ENCODE measurements around the gene SLC35F1.

- TF ChIP-seq, protein P1, sequence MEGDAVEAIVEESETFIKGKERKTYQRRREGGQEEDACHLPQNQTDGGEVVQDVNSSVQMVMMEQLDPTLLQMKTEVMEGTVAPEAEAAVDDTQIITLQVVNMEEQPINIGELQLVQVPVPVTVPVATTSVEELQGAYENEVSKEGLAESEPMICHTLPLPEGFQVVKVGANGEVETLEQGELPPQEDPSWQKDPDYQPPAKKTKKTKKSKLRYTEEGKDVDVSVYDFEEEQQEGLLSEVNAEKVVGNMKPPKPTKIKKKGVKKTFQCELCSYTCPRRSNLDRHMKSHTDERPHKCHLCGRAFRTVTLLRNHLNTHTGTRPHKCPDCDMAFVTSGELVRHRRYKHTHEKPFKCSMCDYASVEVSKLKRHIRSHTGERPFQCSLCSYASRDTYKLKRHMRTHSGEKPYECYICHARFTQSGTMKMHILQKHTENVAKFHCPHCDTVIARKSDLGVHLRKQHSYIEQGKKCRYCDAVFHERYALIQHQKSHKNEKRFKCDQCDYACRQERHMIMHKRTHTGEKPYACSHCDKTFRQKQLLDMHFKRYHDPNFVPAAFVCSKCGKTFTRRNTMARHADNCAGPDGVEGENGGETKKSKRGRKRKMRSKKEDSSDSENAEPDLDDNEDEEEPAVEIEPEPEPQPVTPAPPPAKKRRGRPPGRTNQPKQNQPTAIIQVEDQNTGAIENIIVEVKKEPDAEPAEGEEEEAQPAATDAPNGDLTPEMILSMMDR (IDR thresholded peaks at IDR 0.05) = no peak
- no peak for TF ChIP-seq EP300 (IDR thresholded peaks at IDR 0.05)
- TF ChIP-seq POLR2A (IDR thresholded peaks at IDR 0.05) = no peak
Measured at GRCh38 chr6:118313208-118313607, 406.1 kb downstream of the SLC35F1 start.
